Measurements from ENCODE around the gene BAZ2B. TPM values are rescaled to one million over a fixed set of nuclear protein-coding genes. Genes with fewer than 3 reads are reported as not detected.

BAZ2B gene
- total and polyA plus RNA-seq, 2 experiments from 2014 or later, result 51.7 to 62.9 TPM

- H3K4me2 ChIP-seq, result no peak overlapping the region
- peaks cover 18% of the 10 kb centered on the region for H3K4me1 ChIP-seq (ENCODE audit: insufficient read depth)
- no peak overlapping the region for H3K4me3 ChIP-seq
- no peaks in the 10 kb centered on the region for H3K79me2 ChIP-seq (replicated peaks; ENCODE audit: insufficient read depth)
- 0 out of 3 replicates have a peak, but pooled peaks cover 4% of the 10 kb centered on the region for H3K36me3 Mint-ChIP-seq (ENCODE audit: low read depth)
- H3K36me3 ChIP-seq (ENCODE audit: insufficient read depth), result no peaks in the 10 kb centered on the region
- H3K27ac ChIP-seq (ENCODE audit: low read depth), result no peak overlapping the region
- ATAC-seq (no peak), DNase-seq (ENCODE audit: low spot score) (no peak)
- H2AFZ ChIP-seq, result no peak overlapping the region
- no peak overlapping the region for H3K27ac Mint-ChIP-seq
- TF ChIP-seq ZNF114 (CRISPR knock-in tag; IDR thresholded peaks at IDR 0.05) (no peak), REST (IDR thresholded peaks at IDR 0.05; ENCODE audit: unreplicated experiment) (no peak), JUNB (IDR thresholded peaks at IDR 0.05; ENCODE audit: unreplicated experiment) (no peak), STAT1 (IDR thresholded peaks at IDR 0.05; ENCODE audit: unreplicated experiment) (no peak), EZH2 (IDR thresholded peaks at IDR 0.05; ENCODE audit: low read depth, unreplicated experiment) (no peak), ZNF331 (CRISPR knock-in tag; IDR thresholded peaks at IDR 0.05; ENCODE audit: low read depth) (no peak), CREB1 (CRISPR knock-in tag; IDR thresholded peaks at IDR 0.05; ENCODE audit: low read depth) (no peak), NANOG (IDR thresholded peaks at IDR 0.05; ENCODE audit: borderline replicate concordance) (no peak), EZH2phosphoT487 (IDR thresholded peaks at IDR 0.05; ENCODE audit: unreplicated experiment) (no peak), POLR2AphosphoS5 (IDR thresholded peaks at IDR 0.05; ENCODE audit: low read depth) (no peak)
- TF ChIP-seq, protein P1, sequence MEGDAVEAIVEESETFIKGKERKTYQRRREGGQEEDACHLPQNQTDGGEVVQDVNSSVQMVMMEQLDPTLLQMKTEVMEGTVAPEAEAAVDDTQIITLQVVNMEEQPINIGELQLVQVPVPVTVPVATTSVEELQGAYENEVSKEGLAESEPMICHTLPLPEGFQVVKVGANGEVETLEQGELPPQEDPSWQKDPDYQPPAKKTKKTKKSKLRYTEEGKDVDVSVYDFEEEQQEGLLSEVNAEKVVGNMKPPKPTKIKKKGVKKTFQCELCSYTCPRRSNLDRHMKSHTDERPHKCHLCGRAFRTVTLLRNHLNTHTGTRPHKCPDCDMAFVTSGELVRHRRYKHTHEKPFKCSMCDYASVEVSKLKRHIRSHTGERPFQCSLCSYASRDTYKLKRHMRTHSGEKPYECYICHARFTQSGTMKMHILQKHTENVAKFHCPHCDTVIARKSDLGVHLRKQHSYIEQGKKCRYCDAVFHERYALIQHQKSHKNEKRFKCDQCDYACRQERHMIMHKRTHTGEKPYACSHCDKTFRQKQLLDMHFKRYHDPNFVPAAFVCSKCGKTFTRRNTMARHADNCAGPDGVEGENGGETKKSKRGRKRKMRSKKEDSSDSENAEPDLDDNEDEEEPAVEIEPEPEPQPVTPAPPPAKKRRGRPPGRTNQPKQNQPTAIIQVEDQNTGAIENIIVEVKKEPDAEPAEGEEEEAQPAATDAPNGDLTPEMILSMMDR (conservative IDR thresholded peaks at IDR 0.05; ENCODE audit: low read depth in 2 of 2), result no peak
- TF ChIP-seq, protein P2, sequence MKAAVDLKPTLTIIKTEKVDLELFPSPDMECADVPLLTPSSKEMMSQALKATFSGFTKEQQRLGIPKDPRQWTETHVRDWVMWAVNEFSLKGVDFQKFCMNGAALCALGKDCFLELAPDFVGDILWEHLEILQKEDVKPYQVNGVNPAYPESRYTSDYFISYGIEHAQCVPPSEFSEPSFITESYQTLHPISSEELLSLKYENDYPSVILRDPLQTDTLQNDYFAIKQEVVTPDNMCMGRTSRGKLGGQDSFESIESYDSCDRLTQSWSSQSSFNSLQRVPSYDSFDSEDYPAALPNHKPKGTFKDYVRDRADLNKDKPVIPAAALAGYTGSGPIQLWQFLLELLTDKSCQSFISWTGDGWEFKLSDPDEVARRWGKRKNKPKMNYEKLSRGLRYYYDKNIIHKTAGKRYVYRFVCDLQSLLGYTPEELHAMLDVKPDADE (IDR thresholded peaks at IDR 0.05), result no peak
- TF ChIP-seq, protein P3, sequence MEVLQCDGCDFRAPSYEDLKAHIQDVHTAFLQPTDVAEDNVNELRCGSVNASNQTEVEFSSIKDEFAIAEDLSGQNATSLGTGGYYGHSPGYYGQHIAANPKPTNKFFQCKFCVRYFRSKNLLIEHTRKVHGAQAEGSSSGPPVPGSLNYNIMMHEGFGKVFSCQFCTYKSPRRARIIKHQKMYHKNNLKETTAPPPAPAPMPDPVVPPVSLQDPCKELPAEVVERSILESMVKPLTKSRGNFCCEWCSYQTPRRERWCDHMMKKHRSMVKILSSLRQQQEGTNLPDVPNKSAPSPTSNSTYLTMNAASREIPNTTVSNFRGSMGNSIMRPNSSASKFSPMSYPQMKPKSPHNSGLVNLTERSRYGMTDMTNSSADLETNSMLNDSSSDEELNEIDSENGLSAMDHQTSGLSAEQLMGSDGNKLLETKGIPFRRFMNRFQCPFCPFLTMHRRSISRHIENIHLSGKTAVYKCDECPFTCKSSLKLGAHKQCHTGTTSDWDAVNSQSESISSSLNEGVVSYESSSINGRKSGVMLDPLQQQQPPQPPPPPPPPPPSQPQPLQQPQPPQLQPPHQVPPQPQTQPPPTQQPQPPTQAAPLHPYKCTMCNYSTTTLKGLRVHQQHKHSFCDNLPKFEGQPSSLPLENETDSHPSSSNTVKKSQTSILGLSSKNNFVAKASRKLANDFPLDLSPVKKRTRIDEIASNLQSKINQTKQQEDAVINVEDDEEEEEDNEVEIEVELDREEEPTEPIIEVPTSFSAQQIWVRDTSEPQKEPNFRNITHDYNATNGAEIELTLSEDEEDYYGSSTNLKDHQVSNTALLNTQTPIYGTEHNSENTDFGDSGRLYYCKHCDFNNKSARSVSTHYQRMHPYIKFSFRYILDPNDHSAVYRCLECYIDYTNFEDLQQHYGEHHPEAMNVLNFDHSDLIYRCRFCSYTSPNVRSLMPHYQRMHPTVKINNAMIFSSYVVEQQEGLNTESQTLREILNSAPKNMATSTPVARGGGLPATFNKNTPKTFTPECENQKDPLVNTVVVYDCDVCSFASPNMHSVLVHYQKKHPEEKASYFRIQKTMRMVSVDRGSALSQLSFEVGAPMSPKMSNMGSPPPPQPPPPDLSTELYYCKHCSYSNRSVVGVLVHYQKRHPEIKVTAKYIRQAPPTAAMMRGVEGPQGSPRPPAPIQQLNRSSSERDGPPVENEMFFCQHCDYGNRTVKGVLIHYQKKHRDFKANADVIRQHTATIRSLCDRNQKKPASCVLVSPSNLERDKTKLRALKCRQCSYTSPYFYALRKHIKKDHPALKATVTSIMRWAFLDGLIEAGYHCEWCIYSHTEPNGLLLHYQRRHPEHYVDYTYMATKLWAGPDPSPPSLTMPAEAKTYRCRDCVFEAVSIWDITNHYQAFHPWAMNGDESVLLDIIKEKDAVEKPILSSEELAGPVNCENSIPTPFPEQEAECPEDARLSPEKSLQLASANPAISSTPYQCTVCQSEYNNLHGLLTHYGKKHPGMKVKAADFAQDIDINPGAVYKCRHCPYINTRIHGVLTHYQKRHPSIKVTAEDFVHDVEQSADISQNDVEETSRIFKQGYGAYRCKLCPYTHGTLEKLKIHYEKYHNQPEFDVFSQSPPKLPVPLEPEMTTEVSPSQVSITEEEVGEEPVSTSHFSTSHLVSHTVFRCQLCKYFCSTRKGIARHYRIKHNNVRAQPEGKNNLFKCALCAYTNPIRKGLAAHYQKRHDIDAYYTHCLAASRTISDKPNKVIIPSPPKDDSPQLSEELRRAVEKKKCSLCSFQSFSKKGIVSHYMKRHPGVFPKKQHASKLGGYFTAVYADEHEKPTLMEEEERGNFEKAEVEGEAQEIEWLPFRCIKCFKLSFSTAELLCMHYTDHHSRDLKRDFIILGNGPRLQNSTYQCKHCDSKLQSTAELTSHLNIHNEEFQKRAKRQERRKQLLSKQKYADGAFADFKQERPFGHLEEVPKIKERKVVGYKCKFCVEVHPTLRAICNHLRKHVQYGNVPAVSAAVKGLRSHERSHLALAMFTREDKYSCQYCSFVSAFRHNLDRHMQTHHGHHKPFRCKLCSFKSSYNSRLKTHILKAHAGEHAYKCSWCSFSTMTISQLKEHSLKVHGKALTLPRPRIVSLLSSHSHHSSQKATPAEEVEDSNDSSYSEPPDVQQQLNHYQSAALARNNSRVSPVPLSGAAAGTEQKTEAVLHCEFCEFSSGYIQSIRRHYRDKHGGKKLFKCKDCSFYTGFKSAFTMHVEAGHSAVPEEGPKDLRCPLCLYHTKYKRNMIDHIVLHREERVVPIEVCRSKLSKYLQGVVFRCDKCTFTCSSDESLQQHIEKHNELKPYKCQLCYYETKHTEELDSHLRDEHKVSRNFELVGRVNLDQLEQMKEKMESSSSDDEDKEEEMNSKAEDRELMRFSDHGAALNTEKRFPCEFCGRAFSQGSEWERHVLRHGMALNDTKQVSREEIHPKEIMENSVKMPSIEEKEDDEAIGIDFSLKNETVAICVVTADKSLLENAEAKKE (CRISPR knock-in tag; IDR thresholded peaks at IDR 0.05), result no peak
- no peaks in the 10 kb centered on the region for H3F3A ChIP-seq (replicated peaks; ENCODE audit: low read depth)
- H4K20me1 ChIP-seq (replicated peaks; ENCODE audit: insufficient read depth), result no peaks in the 10 kb centered on the region
- no peak overlapping the region for H3K4me3 Mint-ChIP-seq
- peaks cover 6% of the 10 kb centered on the region for H3K27me3 Mint-ChIP-seq (ENCODE audit: insufficient read depth, low read depth, poor library complexity)
- no peaks in the 10 kb centered on the region for H3K9me2 ChIP-seq (ENCODE audit: insufficient read depth)
- no peaks in the 10 kb centered on the region for H3K27me3 ChIP-seq (ENCODE audit: insufficient read depth)
- H3K9me3 Mint-ChIP-seq, result no peaks in the 10 kb centered on the region
- peaks cover 20% of the 10 kb centered on the region for H3K4me1 Mint-ChIP-seq
These were observed 16.9 kb upstream of the BAZ2B start for GRCh38 chr2:159633219-159633618.

Measured in GM23338 (cell line).